ENCODE measurements around the gene EVI5. TPM values are rescaled to one million over a fixed set of nuclear protein-coding genes. Genes with fewer than 3 reads are reported as not detected.

The EVI5 gene
- total RNA-seq, 1 experiment from 2014 or later: 38.2 TPM

DNA sequence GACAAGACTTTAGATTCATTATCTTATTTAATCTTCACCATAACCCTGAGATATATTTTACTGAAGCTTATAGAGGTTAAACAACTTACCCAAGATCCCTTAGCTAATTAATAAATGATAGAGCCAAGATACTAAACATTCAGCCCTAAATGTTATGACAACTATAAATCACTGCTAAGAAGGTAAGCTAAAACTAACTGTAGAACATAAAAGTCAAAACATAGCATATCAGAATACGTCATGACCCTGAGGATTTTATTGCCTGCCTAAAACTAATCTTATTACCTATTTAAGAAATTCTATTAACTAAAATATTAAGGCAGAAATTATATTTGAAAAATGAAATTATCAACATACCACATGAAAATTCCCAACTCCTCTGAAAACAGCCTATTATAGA, 22.6 kb downstream of the EVI5 start:
- no peaks in the 10 kb centered on the region for H3F3A ChIP-seq (ENCODE audit: low read length, unreplicated experiment)
- H3K9ac ChIP-seq (ENCODE audit: low read length): no peak overlapping the region
- H2AFZ ChIP-seq (ENCODE audit: low read length): no peak overlapping the region
- TF ChIP-seq EZH2phosphoT487 (IDR thresholded peaks at IDR 0.05; ENCODE audit: borderline replicate concordance, low read length): no peak
- TF ChIP-seq EZH2 (IDR thresholded peaks at IDR 0.05; ENCODE audit: low read length, unreplicated experiment): no peak
- TF ChIP-seq, protein P1, sequence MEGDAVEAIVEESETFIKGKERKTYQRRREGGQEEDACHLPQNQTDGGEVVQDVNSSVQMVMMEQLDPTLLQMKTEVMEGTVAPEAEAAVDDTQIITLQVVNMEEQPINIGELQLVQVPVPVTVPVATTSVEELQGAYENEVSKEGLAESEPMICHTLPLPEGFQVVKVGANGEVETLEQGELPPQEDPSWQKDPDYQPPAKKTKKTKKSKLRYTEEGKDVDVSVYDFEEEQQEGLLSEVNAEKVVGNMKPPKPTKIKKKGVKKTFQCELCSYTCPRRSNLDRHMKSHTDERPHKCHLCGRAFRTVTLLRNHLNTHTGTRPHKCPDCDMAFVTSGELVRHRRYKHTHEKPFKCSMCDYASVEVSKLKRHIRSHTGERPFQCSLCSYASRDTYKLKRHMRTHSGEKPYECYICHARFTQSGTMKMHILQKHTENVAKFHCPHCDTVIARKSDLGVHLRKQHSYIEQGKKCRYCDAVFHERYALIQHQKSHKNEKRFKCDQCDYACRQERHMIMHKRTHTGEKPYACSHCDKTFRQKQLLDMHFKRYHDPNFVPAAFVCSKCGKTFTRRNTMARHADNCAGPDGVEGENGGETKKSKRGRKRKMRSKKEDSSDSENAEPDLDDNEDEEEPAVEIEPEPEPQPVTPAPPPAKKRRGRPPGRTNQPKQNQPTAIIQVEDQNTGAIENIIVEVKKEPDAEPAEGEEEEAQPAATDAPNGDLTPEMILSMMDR (conservative IDR thresholded peaks at IDR 0.05; ENCODE audit: low read depth, low read length): no peak
- no peaks in the 10 kb centered on the region for H3K27me3 ChIP-seq (ENCODE audit: low read length)
- ATAC-seq (no peak), DNase-seq (no peak)
- no peaks in the 10 kb centered on the region for H3K36me3 ChIP-seq (ENCODE audit: low read depth, low read length)
- intact Hi-C loops (cut with micrococcal nuclease): no loop called here
- no peaks in the 10 kb centered on the region for H4K20me1 ChIP-seq (ENCODE audit: low read length)
- ChIA-PET POLR2A (ENCODE audit: unreplicated experiment) (no interaction called here), CTCF (no interaction called here)
- H3K9me3 ChIP-seq (ENCODE audit: low read length): no peaks in the 10 kb centered on the region
- H3K9me2 ChIP-seq (replicated peaks; ENCODE audit: low read length): no peaks in the 10 kb centered on the region
- peaks cover 11% of the 10 kb centered on the region for H3K79me2 ChIP-seq (ENCODE audit: low read length)
- H3K4me3 ChIP-seq (ENCODE audit: low read length): no peak overlapping the region
- H3K4me1 ChIP-seq (ENCODE audit: insufficient read depth, low read length): peaks cover 3% of the 10 kb centered on the region; the same call in 1 of the 2 replicates
- no peak overlapping the region for H3K27ac ChIP-seq (ENCODE audit: low read length)
- no peak overlapping the region for H3K4me2 ChIP-seq (ENCODE audit: low read length)
- no TSS peak for BruUV-seq (replicated peaks)

DNA sequence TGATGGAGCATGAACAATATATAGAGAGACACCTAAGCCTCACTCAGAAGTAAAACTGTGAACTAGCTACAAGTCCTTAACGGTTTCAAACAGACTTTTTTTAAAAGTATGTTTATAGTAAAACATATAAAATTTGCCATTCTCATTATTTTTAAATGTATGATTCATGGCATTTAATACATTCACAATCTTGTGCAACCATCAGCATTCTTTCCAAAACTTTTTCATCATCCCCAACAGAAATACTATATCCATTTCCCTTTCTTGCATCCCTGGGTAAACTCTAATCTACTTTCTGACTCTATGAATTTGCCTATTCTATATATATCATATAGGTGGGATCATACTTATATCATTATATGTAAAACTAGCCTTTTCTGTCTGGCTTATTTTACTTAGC, 25.5 kb downstream of the EVI5 start:
- no peaks in the 10 kb centered on the region for H3K27me3 ChIP-seq (ENCODE audit: low read length)
- no peak overlapping the region for H3K4me2 ChIP-seq (ENCODE audit: low read length)
- peaks cover 4% of the 10 kb centered on the region; the same call in 1 of the 2 replicates for H3K4me1 ChIP-seq (ENCODE audit: insufficient read depth, low read length)
- no peaks in the 10 kb centered on the region for H3K9me2 ChIP-seq (replicated peaks; ENCODE audit: low read length)
- TF ChIP-seq, protein P1 (conservative IDR thresholded peaks at IDR 0.05; ENCODE audit: low read depth, low read length): no peak
- TF ChIP-seq EZH2phosphoT487 (IDR thresholded peaks at IDR 0.05; ENCODE audit: borderline replicate concordance, low read length) (no peak), EZH2 (IDR thresholded peaks at IDR 0.05; ENCODE audit: low read length, unreplicated experiment) (no peak)
- BruUV-seq (replicated peaks): no TSS peak
- no peak overlapping the region for H3K27ac ChIP-seq (ENCODE audit: low read length)
- H4K20me1 ChIP-seq (ENCODE audit: low read length): no peaks in the 10 kb centered on the region
- ATAC-seq (peak; percentile 31; the same call in 1 of the 2 replicates), DNase-seq (no peak)
- no peak overlapping the region for H3K9ac ChIP-seq (ENCODE audit: low read length)
- H3K36me3 ChIP-seq (ENCODE audit: low read depth, low read length): no peaks in the 10 kb centered on the region
- peaks cover 5% of the 10 kb centered on the region for H3K79me2 ChIP-seq (ENCODE audit: low read length)
- H3K9me3 ChIP-seq (ENCODE audit: low read length): no peaks in the 10 kb centered on the region
- no peak overlapping the region for H3K4me3 ChIP-seq (ENCODE audit: low read length)
- no peak overlapping the region for H2AFZ ChIP-seq (ENCODE audit: low read length)
- intact Hi-C loops (cut with micrococcal nuclease): no loop called here
- CTCF ChIA-PET: no interaction called here
- H3F3A ChIP-seq (ENCODE audit: low read length, unreplicated experiment): no peaks in the 10 kb centered on the region
- POLR2A ChIA-PET (ENCODE audit: unreplicated experiment): no interaction called here

DNA sequence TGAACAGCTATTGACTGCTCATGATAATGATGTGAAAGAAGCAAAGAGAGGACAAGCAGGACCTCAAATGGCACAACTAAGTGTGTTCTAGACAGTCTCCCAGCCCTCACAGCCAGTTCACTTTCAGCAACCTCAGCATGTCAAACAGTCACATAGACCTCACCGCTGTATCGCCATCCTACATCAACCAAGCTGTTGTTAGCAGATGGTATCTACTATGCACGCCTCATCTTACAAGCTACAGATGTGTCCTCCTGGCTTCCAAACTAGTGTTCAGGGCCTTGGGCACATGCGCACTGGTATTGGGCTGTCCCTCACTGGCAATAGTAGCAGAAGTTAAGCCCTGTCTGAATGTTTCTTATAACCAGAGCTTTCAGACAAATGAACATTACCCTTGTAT, 28.4 kb downstream of the EVI5 start:
- DNase-seq: no peak
- POLR2A ChIA-PET (ENCODE audit: unreplicated experiment): no interaction called here
- no peaks in the 10 kb centered on the region; the same call in 1 of the 2 replicates for H4K20me1 ChIP-seq (ENCODE audit: low read length)
- H3K4me1 ChIP-seq (ENCODE audit: insufficient read depth, low read length): peaks cover 22% of the 10 kb centered on the region
- no peak for ATAC-seq
- BruUV-seq (replicated peaks): no TSS peak
- no peaks in the 10 kb centered on the region for H3K9me3 ChIP-seq (ENCODE audit: low read length)
- H3K9ac ChIP-seq (ENCODE audit: low read length): no peak overlapping the region
- TF ChIP-seq, protein P1 (conservative IDR thresholded peaks at IDR 0.05; ENCODE audit: low read depth, low read length): no peak
- TF ChIP-seq EZH2phosphoT487 (IDR thresholded peaks at IDR 0.05; ENCODE audit: borderline replicate concordance, low read length): no peak
- H3K4me2 ChIP-seq (ENCODE audit: low read length): no peak overlapping the region
- no peaks in the 10 kb centered on the region for H3K27me3 ChIP-seq (ENCODE audit: low read length)
- no peak overlapping the region for H3K4me3 ChIP-seq (ENCODE audit: low read length)
- H3K36me3 ChIP-seq (ENCODE audit: low read depth, low read length): no peaks in the 10 kb centered on the region
- H2AFZ ChIP-seq (ENCODE audit: low read length): no peak overlapping the region
- CTCF ChIA-PET: no interaction called here
- H3K79me2 ChIP-seq (ENCODE audit: low read length): peaks cover 12% of the 10 kb centered on the region
- no peaks in the 10 kb centered on the region for H3F3A ChIP-seq (ENCODE audit: low read length, unreplicated experiment)
- no peak overlapping the region for H3K27ac ChIP-seq (ENCODE audit: low read length)
- intact Hi-C loops (cut with micrococcal nuclease): no loop called here
- no peaks in the 10 kb centered on the region for H3K9me2 ChIP-seq (replicated peaks; ENCODE audit: low read length)

Measured in PC-3 (cell line).